OCI-LY1 (cell line): ENCODE data around the gene HOXD8.

Experiments used
- H2AFZ ChIP-seq: fragments of 200-600 bp; sonication (generic), shearing (Covaris generic); 2 replicates; pipeline ENCODE4 v1.6.0; 2014; ENCODE audit warnings: antibody characterized with exemption, mild to moderate bottlenecking, low read length
- H3F3A ChIP-seq: fragments of 200-600 bp; sonication (generic), shearing (Covaris generic); 2 replicates; pipeline ENCODE4 v1.6.0; 2014; ENCODE audit warnings: mild to moderate bottlenecking, antibody characterized with exemption, low read length, moderate library complexity; ENCODE audit not compliant: insufficient read depth
- H3K27ac ChIP-seq: fragments of 200-600 bp; sonication (generic); 2 replicates; pipeline ENCODE4 v1.5.1; 2014; ENCODE audit warnings: low read length, mixed run types, mild to moderate bottlenecking, low read depth; ENCODE audit not compliant: poor library complexity, severe bottlenecking
- H3K27me3 ChIP-seq: fragments of 200-600 bp; sonication (generic); 2 replicates; pipeline ENCODE4 v1.6.0; 2014; ENCODE audit warnings: antibody characterized with exemption, mild to moderate bottlenecking, low read length, moderate library complexity; ENCODE audit not compliant: insufficient read depth
- H3K36me3 ChIP-seq: fragments of 200-600 bp; sonication (generic); 2 replicates; pipeline ENCODE4 v1.6.1; 2014; ENCODE audit warnings: mild to moderate bottlenecking, antibody characterized with exemption, low read length, moderate library complexity, mixed read lengths; ENCODE audit not compliant: insufficient read depth
- H3K4me1 ChIP-seq: fragments of 200-600 bp; sonication (generic); 2 replicates; pipeline ENCODE4 v1.5.1; 2014; ENCODE audit warnings: mild to moderate bottlenecking, low read length, moderate library complexity; ENCODE audit not compliant: insufficient read depth, severe bottlenecking
- H3K4me2 ChIP-seq: fragments of 200-600 bp; sonication (generic), shearing (Covaris generic); 2 replicates; pipeline ENCODE4 v1.6.1; 2014; ENCODE audit warnings: low read length
- H3K4me3 ChIP-seq: fragments of 200-600 bp; sonication (generic); 2 replicates; pipeline ENCODE4 v1.5.1; 2014; ENCODE audit warnings: low read length, low read depth, mild to moderate bottlenecking, mixed read lengths; ENCODE audit not compliant: poor library complexity, severe bottlenecking
- H3K79me2 ChIP-seq: fragments of 200-600 bp; shearing (Covaris generic); 2 replicates; pipeline ENCODE4 v1.6.1; 2016; ENCODE audit warnings: mixed run types, low read length, mixed read lengths; ENCODE audit not compliant: insufficient read depth
- H3K9ac ChIP-seq: fragments of 200-600 bp; sonication (generic), shearing (Covaris generic); 2 replicates; pipeline ENCODE4 v1.6.1; 2014; ENCODE audit warnings: mild to moderate bottlenecking, low read length, mixed read lengths
- H3K9me2 ChIP-seq: fragments of 200-600 bp; sonication (generic), shearing (Covaris generic); 2 replicates; pipeline ENCODE4 v1.6.1; 2014; ENCODE audit warnings: low read depth, mild to moderate bottlenecking, low read length, mixed read lengths
- H3K9me3 ChIP-seq: fragments of 200-600 bp; shearing (Covaris generic); 2 replicates; pipeline ENCODE4 v1.6.1; 2014; ENCODE audit warnings: low read length, mixed read lengths
- H4K20me1 ChIP-seq: fragments of 200-600 bp; sonication (generic), shearing (Covaris generic); 2 replicates; pipeline ENCODE4 v1.6.0; 2016; ENCODE audit warnings: mild to moderate bottlenecking, low read length; ENCODE audit not compliant: insufficient read depth
- CTCF ChIP-seq: fragments of 200-600 bp; sonication (generic), shearing (Covaris generic); IDR thresholded peaks from 2 replicates; pipeline ENCODE4 v1.5.1; 2017; ENCODE audit warnings: mild to moderate bottlenecking, antibody characterized with exemption, low read length, moderate library complexity, mixed read lengths
- EZH2 ChIP-seq: fragments of 200-600 bp; sonication (generic), shearing (Covaris generic); IDR thresholded peaks from 2 replicates; pipeline ENCODE4 v1.8.0; 2017; ENCODE audit warnings: borderline replicate concordance, mixed run types, mild to moderate bottlenecking, antibody characterized with exemption, low read length, moderate library complexity, mixed read lengths

HOXD8 gene

GRCh38 chr2:176105730-176106580 lies 23.6 kb upstream of the HOXD8 start:
- H3K9ac ChIP-seq, result no peak overlapping the region
- peak overlapping the region; percentile 13 for H3K4me3 ChIP-seq
- H3K36me3 ChIP-seq, result no peaks in the 10 kb centered on the region
- no peaks in the 10 kb centered on the region for H3K9me3 ChIP-seq
- no peaks in the 10 kb centered on the region for H3K27me3 ChIP-seq
- H3K4me2 ChIP-seq, result peak overlapping the region; percentile 34; the same call in 1 of the 2 replicates
- TF ChIP-seq CTCF, result no peak
- no peak for TF ChIP-seq EZH2
- H3K4me1 ChIP-seq, result peaks cover 5% of the 10 kb centered on the region
- H3K9me2 ChIP-seq, result no peaks in the 10 kb centered on the region
- no peak overlapping the region for H2AFZ ChIP-seq
- no peak overlapping the region for H3K27ac ChIP-seq
- no peaks in the 10 kb centered on the region for H3K79me2 ChIP-seq
- H4K20me1 ChIP-seq, result no peaks in the 10 kb centered on the region
- H3F3A ChIP-seq, result no peaks in the 10 kb centered on the region

- H3K79me2 ChIP-seq, result no peaks in the 10 kb centered on the region
- no peak within 1 kb of the TSS for H2AFZ ChIP-seq
- H3K4me1 ChIP-seq, result peaks cover 5% of the 10 kb centered on the region
- TF ChIP-seq EZH2 (no peak), CTCF (no peak)
- no peaks in the 10 kb centered on the region for H4K20me1 ChIP-seq
- H3K4me3 ChIP-seq, result peak within 1 kb of the TSS; percentile 13
- no peaks in the 10 kb centered on the region for H3F3A ChIP-seq
- no peaks in the 10 kb centered on the region for H3K27me3 ChIP-seq
- H3K9ac ChIP-seq, result no peak within 1 kb of the TSS
- no peaks in the 10 kb centered on the region for H3K9me2 ChIP-seq
- no peak within 1 kb of the TSS for H3K27ac ChIP-seq
- peak within 1 kb of the TSS; percentile 34; the same call in 1 of the 2 replicates for H3K4me2 ChIP-seq
- H3K9me3 ChIP-seq, result no peaks in the 10 kb centered on the region
- no peaks in the 10 kb centered on the region for H3K36me3 ChIP-seq
These were observed 22.6 kb upstream of the HOXD8 start, which contains the start of gene HOXD11 for GRCh38 chr2:176106581-176107539. Gene HOXD11 (plus strand): TSS chr2:176107280. CDS start chr2:176107356, 76 bp downstream.

GRCh38 chr2:176107731-176108181 lies 21.7 kb upstream of the HOXD8 start:
- no peak overlapping the region for H3K9ac ChIP-seq
- no peak overlapping the region for H2AFZ ChIP-seq

More at GRCh38 chr2:176107731-176108181, 21.7 kb upstream of the HOXD8 start:
- no peak for TF ChIP-seq CTCF
- no peaks in the 10 kb centered on the region for H3F3A ChIP-seq
- no peaks in the 10 kb centered on the region for H3K36me3 ChIP-seq
- peaks cover 5% of the 10 kb centered on the region for H3K4me1 ChIP-seq
- H3K9me2 ChIP-seq, result no peaks in the 10 kb centered on the region
- H3K27me3 ChIP-seq, result no peaks in the 10 kb centered on the region
- no peak overlapping the region for H3K27ac ChIP-seq
- H3K4me2 ChIP-seq, result no peak overlapping the region
- H3K9me3 ChIP-seq, result no peaks in the 10 kb centered on the region
- no peak overlapping the region for H3K4me3 ChIP-seq
- no peaks in the 10 kb centered on the region for H3K79me2 ChIP-seq
- H4K20me1 ChIP-seq, result no peaks in the 10 kb centered on the region
